CD4-positive, alpha-beta memory T cell (primary cell): Measurements from ENCODE around the gene USP31. TPM values are rescaled to one million over a fixed set of nuclear protein-coding genes. Genes with fewer than 3 reads are reported as not detected.

Source experiments
- CTCF ChIA-PET: fragments of 350-600 bp; sonication (Branson Sonifier 250); formaldehyde crosslinking; loops from one replicate; lab custom pipeline; 2021; ENCODE audit warnings: inconsistent platforms; ENCODE audit not compliant: partially characterized antibody; lab: Charles Lee
- POLR2A ChIA-PET: fragments of 350-600 bp; sonication (Branson Sonifier 250); formaldehyde crosslinking; loops from one replicate; lab custom pipeline; 2021; ENCODE audit not compliant: partially characterized antibody; lab: Charles Lee
- DNase-seq, 5 donors: peaks; one replicate each; pipeline versions ENCODE4 v3.0.0 to v3.0.0-alpha.2; 2020 to 2022; ENCODE audit warnings: mixed read lengths in 1 of 5
- H3K27ac ChIP-seq: one replicate; pipeline ENCODE4 v1.7.0; 2013; ENCODE audit warnings: low read depth, low read length
- H3K27me3 ChIP-seq: 2 replicates; pipeline ENCODE4 v1.7.0; 2013; ENCODE audit warnings: mild to moderate bottlenecking, low read length, moderate library complexity; ENCODE audit not compliant: insufficient read depth
- H3K36me3 ChIP-seq: 2 replicates; pipeline ENCODE4 v1.7.0; 2013; ENCODE audit warnings: mild to moderate bottlenecking, low read length, moderate library complexity; ENCODE audit not compliant: insufficient read depth
- H3K4me1 ChIP-seq: 2 replicates; pipeline ENCODE4 v1.7.0; 2013; ENCODE audit warnings: mild to moderate bottlenecking, low read length, moderate library complexity; ENCODE audit not compliant: insufficient read depth
- H3K4me3 ChIP-seq, 2 donors: one replicate each; pipeline ENCODE4 v1.7.0; 2013; ENCODE audit warnings: low read length in 2 of 2, mild to moderate bottlenecking in 1 of 2
- H3K9me3 ChIP-seq, 2 donors: one replicate each; pipeline ENCODE4 v1.7.0; 2013; ENCODE audit warnings: low read length in 2 of 2, control low read depth in 1 of 2; ENCODE audit not compliant: control insufficient read depth in 1 of 2
- H3K27ac Mint-ChIP-seq, 7 donors: one replicate each; pipeline ENCODE4 v1.8.0; 2020 to 2021; ENCODE audit warnings: mixed read lengths in 7 of 7, mild to moderate bottlenecking in 6 of 7, inconsistent platforms in 3 of 7, moderate library complexity in 3 of 7
- H3K27me3 Mint-ChIP-seq, 2 donors: one replicate each; pipeline ENCODE4 v1.8.0; 2020 to 2021; ENCODE audit warnings: mixed read lengths in 2 of 2
- H3K36me3 Mint-ChIP-seq, 2 donors: one replicate each; pipeline ENCODE4 v1.8.0; 2020 to 2021; ENCODE audit warnings: mixed read lengths in 2 of 2, inconsistent platforms in 1 of 2, mild to moderate bottlenecking in 1 of 2
- H3K4me1 Mint-ChIP-seq, 4 donors: one replicate each; pipeline ENCODE4 v1.8.0; 2020 to 2021; ENCODE audit warnings: mixed read lengths in 4 of 4, mild to moderate bottlenecking in 1 of 4
- H3K4me3 Mint-ChIP-seq, 8 donors: one replicate each; pipeline ENCODE4 v1.8.0; 2020 to 2021; ENCODE audit warnings: mixed read lengths in 8 of 8, mild to moderate bottlenecking in 7 of 8, moderate library complexity in 6 of 8, inconsistent platforms in 3 of 8
- H3K9me3 Mint-ChIP-seq, 8 donors: one replicate each; pipeline ENCODE4 v1.8.0; 2020 to 2021; ENCODE audit warnings: mixed read lengths in 8 of 8, mild to moderate bottlenecking in 5 of 8, inconsistent platforms in 3 of 8, moderate library complexity in 1 of 8
- intact Hi-C: fragments of 100-400 bp; cut with micrococcal nuclease; formaldehyde crosslinking; loops from one replicate; pipeline ENCODE4 v1.15.1; 2023
- polyA plus RNA-seq, 2 donors: library from polyadenylated mRNA; unstranded; fragments of 300-500 nt; fragmentation: Illumina TruSeq; gene quantifications; one replicate each; pipeline ENCODE4 v1.2.3, GENCODE V29; 2021
- total RNA-seq, 2 experiments: library from RNA; stranded (reverse); gene quantifications; one replicate each; pipeline ENCODE4 v1.2.3, GENCODE V29; 2021

The USP31 gene
- total and polyA plus RNA-seq, 4 experiments from 2014 or later, result 0.07 to 5.0 (median 2.9) TPM

DNA sequence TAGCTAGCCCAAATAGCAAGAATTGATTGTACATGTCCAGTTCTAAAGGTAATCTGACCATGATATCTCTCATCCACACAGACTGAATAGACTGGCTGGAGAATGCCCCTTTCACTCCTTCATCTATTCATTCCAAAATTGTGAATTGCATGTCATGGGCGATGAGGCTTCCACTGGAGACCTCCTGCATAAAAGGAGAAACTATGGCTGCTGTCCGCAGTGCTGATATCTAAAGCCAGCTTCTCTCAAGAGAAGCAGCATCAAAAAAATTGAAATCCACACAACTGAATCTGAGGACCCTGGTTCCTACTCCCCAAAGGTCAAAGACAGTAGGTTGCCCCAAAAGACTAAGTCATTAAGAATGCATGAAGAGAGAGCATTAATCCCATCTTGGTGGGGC is 25.4 kb upstream of the USP31 start:
- POLR2A ChIA-PET, result interaction anchor here (0.8 kb wide), 1 partner anchor 25 kb away, joined by 3 read pairs; the partner anchor contains the start of gene USP31
- peaks cover 44 to 48% of the 10 kb centered on the region in 2 donors for H3K27me3 Mint-ChIP-seq

DNA sequence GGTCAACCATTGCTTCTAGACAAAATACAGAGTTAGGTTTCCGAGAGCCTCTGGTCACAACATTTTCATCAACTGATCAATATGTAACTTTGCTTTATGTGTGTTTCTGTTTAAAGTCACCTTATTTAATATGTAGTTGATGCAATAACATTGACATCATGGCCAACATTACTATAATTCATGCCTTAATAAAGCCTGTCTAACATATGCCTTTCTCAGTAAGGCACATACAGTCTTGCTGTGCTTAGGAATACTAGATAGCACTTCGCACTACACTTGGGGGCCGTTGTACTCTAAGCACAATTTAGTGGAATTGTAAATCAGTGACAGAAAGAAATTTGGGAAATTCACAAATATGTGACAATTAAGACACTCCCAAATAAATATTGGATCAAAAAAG is 23.7 kb upstream of the USP31 start:
- POLR2A ChIA-PET, result no interaction called here
- no peak overlapping the region for H3K27ac ChIP-seq

More for the DNA sequence above, 25.4 kb upstream of the USP31 start:
- Histone ChIP-seq H3K4me1 (no peaks in the 10 kb centered on the region), H3K9me3 (no peaks in the 10 kb centered on the region), H3K27ac (no peak overlapping the region), H3K27me3 (no peaks in the 10 kb centered on the region), H3K36me3 (no peaks in the 10 kb centered on the region), H3K4me3 (no peak overlapping the region)
- Mint-ChIP-seq H3K36me3 (no peaks in the 10 kb centered on the region), H3K9me3 (peaks cover 0 to 3% (median 0%) of the 10 kb centered on the region in 8 donors), H3K27ac (no peak overlapping the region), H3K4me1 (no peaks in the 10 kb centered on the region), H3K4me3 (no peak overlapping the region)
- intact Hi-C loops, result no loop called here
- CTCF ChIA-PET, result no interaction called here
- DNase-seq, result no peak

DNA sequence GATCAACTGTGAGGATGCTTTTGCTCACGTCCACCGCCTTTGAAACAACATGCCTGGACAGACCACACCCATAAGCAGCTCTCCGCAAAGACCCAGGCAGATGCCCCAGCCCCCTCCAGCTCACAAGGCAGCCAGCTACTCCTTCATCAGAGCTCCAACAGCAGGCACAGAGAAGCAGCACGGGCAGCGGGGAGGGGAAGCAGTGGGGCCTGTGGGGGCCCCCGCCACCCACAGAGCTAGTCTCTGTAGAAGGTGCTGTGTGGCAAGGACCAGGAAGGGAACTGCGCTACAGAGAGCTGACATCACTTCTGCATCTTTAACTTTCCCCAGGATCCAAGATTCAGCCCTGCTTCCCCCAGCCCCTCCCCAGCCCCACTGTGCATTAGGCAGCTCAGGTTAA is 23.3 kb upstream of the USP31 start:
- no peak overlapping the region for H3K27ac Mint-ChIP-seq
- no peak overlapping the region for H3K4me3 Mint-ChIP-seq
- Histone ChIP-seq H3K27ac (no peak overlapping the region), H3K4me1 (no peaks in the 10 kb centered on the region), H3K4me3 (no peak overlapping the region), H3K9me3 (no peaks in the 10 kb centered on the region), H3K36me3 (no peaks in the 10 kb centered on the region), H3K27me3 (no peaks in the 10 kb centered on the region)
- intact Hi-C loops, result no loop called here
- DNase-seq, result no peak
- no peaks in the 10 kb centered on the region for H3K36me3 Mint-ChIP-seq
- no peaks in the 10 kb centered on the region for H3K4me1 Mint-ChIP-seq
- POLR2A ChIA-PET, result no interaction called here
- H3K9me3 Mint-ChIP-seq, result peaks cover 0 to 3% (median 0%) of the 10 kb centered on the region in 8 donors
- peaks cover 36 to 45% of the 10 kb centered on the region in 2 donors for H3K27me3 Mint-ChIP-seq
- CTCF ChIA-PET, result interaction anchor here (0.7 kb wide), 1 partner anchor 838 kb away, joined by 4 read pairs; no protein-coding TSS in a partner anchor

More for the DNA sequence above, 23.7 kb upstream of the USP31 start:
- Mint-ChIP-seq H3K4me3 (no peak overlapping the region), H3K9me3 (peaks cover 0 to 3% (median 0%) of the 10 kb centered on the region in 8 donors), H3K4me1 (no peaks in the 10 kb centered on the region), H3K36me3 (no peaks in the 10 kb centered on the region), H3K27me3 (peaks cover 37 to 42% of the 10 kb centered on the region in 2 donors), H3K27ac (no peak overlapping the region)
- H3K4me1 ChIP-seq, result no peaks in the 10 kb centered on the region
- CTCF ChIA-PET, result interaction anchor here (0.7 kb wide), 1 partner anchor 837 kb away, joined by 4 read pairs; no protein-coding TSS in a partner anchor
- H3K9me3 ChIP-seq, result no peaks in the 10 kb centered on the region
- H3K27me3 ChIP-seq, result no peaks in the 10 kb centered on the region
- DNase-seq, result no peak
- intact Hi-C loops, result no loop called here
- H3K36me3 ChIP-seq, result no peaks in the 10 kb centered on the region
- no peak overlapping the region for H3K4me3 ChIP-seq

DNA sequence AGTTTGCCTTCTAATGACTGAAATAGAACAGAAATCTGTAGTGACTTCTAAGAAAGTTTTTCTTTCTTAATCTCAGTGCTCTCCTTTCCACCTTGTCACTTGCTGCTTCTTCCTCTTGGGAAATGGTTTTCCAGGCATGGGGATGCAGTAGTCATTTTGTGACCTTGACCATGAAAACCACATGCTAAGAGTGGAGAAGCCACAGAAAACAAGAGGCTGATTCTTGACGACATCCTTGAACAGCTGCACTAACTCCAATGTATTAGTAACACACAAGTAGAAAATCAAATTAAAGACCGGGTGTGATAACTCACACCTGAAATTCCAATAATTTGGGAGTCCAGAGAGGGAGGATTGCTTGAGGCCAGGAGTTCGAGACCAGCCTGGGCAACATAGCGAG is 15.5 kb upstream of the USP31 start:
- Histone ChIP-seq H3K9me3 (no peaks in the 10 kb centered on the region), H3K36me3 (no peaks in the 10 kb centered on the region), H3K4me3 (no peak overlapping the region), H3K27me3 (no peaks in the 10 kb centered on the region), H3K27ac (no peak overlapping the region), H3K4me1 (no peaks in the 10 kb centered on the region)
- Mint-ChIP-seq H3K4me1 (no peaks in the 10 kb centered on the region), H3K27me3 (peaks cover 35 to 37% of the 10 kb centered on the region in 2 donors), H3K36me3 (no peaks in the 10 kb centered on the region), H3K9me3 (peaks cover 0 to 4% (median 0%) of the 10 kb centered on the region in 8 donors), H3K4me3 (no peak overlapping the region), H3K27ac (no peak overlapping the region)
- DNase-seq, result no peak
- ChIA-PET POLR2A (no interaction called here), CTCF (no interaction called here)
- intact Hi-C loops, result no loop called here

DNA sequence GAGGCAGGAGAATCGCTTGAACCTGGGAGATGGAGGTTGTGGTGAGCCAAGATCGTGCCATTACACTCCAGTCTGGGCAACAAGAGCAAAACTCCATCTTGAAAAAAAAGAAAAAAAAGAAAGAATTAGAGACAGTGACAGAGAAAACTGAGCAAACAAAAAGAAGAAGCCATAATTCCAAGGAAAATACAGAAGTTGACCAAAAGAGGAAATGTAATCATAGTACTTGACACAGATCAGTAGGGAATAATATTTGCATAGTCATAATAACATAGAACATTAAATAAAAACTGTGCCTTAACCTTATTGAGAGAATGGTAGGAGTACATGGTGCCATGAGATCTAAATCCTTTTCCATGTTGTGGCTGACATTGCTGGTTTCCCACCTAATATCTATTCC is 14.7 kb upstream of the USP31 start:
- no peak overlapping the region for H3K4me3 Mint-ChIP-seq
- H3K36me3 Mint-ChIP-seq, result no peaks in the 10 kb centered on the region
- intact Hi-C loops, result no loop called here
- CTCF ChIA-PET, result no interaction called here
- H3K27ac ChIP-seq, result no peak overlapping the region
- POLR2A ChIA-PET, result no interaction called here
- H3K27ac Mint-ChIP-seq, result no peak overlapping the region
- H3K4me1 Mint-ChIP-seq, result no peaks in the 10 kb centered on the region
- H3K9me3 ChIP-seq, result no peaks in the 10 kb centered on the region
- peaks cover 0 to 4% (median 0%) of the 10 kb centered on the region in 8 donors for H3K9me3 Mint-ChIP-seq
- DNase-seq, result no peak
- no peaks in the 10 kb centered on the region for H3K4me1 ChIP-seq
- no peaks in the 10 kb centered on the region for H3K27me3 ChIP-seq
- peaks cover 35% of the 10 kb centered on the region in 2 donors for H3K27me3 Mint-ChIP-seq
- no peak overlapping the region for H3K4me3 ChIP-seq
- no peaks in the 10 kb centered on the region for H3K36me3 ChIP-seq

DNA sequence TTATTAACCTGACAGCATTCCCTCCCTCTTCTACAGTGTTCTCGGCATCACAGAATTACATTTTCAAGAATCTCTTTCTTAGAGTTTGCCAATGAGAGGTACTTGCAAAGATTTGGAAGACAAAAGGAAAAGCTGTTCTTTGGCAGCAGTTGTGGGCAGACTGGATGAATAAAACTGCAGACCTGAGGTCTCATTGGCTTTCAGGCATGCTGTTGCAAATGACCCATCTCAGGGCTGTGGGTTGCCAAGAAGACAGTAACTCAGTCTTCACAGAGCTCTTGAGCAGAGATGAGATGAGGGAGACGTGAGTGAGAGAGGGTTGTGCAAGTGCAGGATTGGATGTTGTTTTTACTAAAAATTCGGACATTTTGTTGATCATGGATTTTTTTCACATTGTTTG is 11.3 kb upstream of the USP31 start:
- H3K9me3 Mint-ChIP-seq, result peaks cover 0 to 4% (median 0%) of the 10 kb centered on the region in 8 donors
- no peak overlapping the region for H3K27ac Mint-ChIP-seq
- peaks cover 3 to 8% (median 6%) of the 10 kb centered on the region in 4 donors for H3K4me1 Mint-ChIP-seq
- ChIA-PET CTCF (no interaction called here), POLR2A (no interaction called here)
- Histone ChIP-seq H3K27me3 (no peaks in the 10 kb centered on the region), H3K27ac (no peak overlapping the region), H3K36me3 (no peaks in the 10 kb centered on the region), H3K9me3 (no peaks in the 10 kb centered on the region), H3K4me1 (peaks cover 5% of the 10 kb centered on the region), H3K4me3 (no peak overlapping the region)
- intact Hi-C loops, result no loop called here
- H3K4me3 Mint-ChIP-seq, result no peak overlapping the region
- H3K36me3 Mint-ChIP-seq, result no peaks in the 10 kb centered on the region
- no peak for DNase-seq
- H3K27me3 Mint-ChIP-seq, result peaks cover 22 to 32% of the 10 kb centered on the region in 2 donors

DNA sequence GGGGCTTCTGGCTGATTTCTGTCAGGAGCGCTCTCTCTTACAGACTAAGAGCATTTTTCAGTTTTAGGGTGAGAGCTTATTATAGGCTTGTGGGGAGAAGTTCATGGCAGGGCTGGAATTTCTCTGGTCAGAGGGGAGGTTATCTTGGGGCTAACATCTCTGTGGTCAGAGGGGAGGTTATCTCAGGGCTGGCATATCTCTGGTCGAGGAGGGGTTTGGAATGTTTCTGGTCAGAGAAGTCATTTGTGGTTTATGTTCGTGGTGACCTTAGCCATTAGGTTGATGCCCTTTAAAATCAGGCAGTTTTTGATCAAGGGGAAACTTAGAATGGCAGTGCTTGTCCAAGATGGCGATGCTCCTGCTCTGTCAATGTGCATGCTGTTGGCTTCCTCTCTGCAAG is 10.8 kb upstream of the USP31 start:
- POLR2A ChIA-PET, result no interaction called here
- Histone ChIP-seq H3K36me3 (no peaks in the 10 kb centered on the region), H3K27me3 (peaks cover 5% of the 10 kb centered on the region), H3K4me1 (peaks cover 5% of the 10 kb centered on the region), H3K9me3 (no peaks in the 10 kb centered on the region), H3K4me3 (no peak overlapping the region), H3K27ac (no peak overlapping the region)
- Mint-ChIP-seq H3K9me3 (peaks cover 0 to 4% (median 0%) of the 10 kb centered on the region in 8 donors), H3K36me3 (no peaks in the 10 kb centered on the region), H3K27me3 (peaks cover 27 to 29% of the 10 kb centered on the region in 2 donors), H3K4me3 (no peak overlapping the region), H3K27ac (no peak overlapping the region), H3K4me1 (peaks cover 3 to 8% (median 6%) of the 10 kb centered on the region in 4 donors)
- CTCF ChIA-PET, result no interaction called here
- no peak for DNase-seq
- intact Hi-C loops, result no loop called here
